Umbilical cord (tissue), 2 donors: ENCODE measurements around the gene ZRANB1. TPM values are rescaled to one million over a fixed set of nuclear protein-coding genes. Genes with fewer than 3 reads are reported as not detected.
"Not testable (repeated sequence)": the region's sequence is repeated elsewhere in the genome, so short reads cannot be mapped to it uniquely, and the experiment has no call there.

ENCODE experiments used
- DNase-seq: peaks from one replicate; pipeline ENCODE4 v3.0.0-alpha.2; 2015; ENCODE audit warnings: low spot score
- total RNA-seq: library from RNA; depleted of rRNA; stranded (reverse); fragments of >200 nt; gene quantifications from one replicate; pipeline ENCODE4 v1.2.3, GENCODE V29; 2014; ENCODE audit warnings: low replicate concordance; ENCODE audit not compliant: insufficient read depth

The ZRANB1 gene
- total RNA-seq, 1 donor from 2014 or later = 32.0 TPM

DNA sequence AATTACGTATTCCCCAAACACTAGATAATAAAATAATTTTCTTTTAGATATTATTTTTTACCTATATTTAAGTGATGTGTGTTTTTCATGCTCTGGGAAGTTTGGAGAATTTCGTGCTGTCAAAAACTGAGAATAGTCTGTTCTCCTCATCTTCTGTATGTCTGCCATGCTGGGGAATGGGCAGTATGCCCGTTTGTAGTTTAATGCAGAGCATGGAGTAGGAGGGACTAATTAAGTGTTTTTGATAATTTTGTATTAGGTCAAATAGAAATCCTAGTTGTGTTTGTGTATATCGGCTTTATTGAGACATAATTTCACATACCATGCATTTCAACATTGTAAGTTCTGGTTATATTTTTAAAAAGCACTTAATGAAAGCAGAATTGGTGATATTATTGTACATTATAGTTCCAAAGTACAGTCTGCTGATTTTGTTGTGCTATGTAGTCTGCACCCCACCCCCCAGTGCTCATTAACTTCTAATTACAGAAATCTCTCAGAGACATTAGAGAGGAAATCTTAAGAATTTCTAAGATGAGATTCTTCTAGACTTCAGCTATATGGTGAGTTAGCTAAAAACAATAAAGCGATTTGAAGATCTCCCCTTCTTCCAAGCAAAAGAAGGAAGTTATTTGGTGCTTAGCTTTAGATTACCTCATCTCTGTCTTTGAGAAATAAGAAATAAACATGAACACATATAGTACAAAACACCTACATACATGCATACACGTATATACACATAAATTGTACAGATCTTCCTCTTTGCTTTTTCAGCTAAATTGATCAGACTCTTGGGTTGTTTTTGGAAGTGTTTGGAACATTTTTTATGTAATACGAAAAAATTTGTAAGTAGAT lies 22.2 kb downstream of the ZRANB1 start:
- no peak for DNase-seq

DNA sequence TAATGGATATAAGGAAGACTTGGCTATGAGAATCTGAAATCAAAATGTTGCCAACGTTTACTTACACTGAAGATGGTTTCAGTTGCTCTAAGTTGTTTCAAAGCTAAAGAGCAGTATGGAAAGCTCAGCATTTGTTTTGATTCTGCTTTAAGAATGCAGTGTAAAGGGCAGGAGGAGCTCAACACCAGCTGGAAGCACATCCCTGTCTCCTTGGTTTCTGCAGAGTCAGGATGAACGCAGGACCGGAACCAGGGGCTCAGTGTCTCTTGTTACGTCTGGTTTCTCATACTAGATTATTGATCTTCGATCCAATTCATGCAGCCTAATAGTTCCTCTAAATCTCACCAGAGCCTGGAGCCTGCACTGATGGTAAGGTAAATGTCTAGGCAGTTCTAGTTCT lies 24.1 kb downstream of the ZRANB1 start:
- no peak for DNase-seq

DNA sequence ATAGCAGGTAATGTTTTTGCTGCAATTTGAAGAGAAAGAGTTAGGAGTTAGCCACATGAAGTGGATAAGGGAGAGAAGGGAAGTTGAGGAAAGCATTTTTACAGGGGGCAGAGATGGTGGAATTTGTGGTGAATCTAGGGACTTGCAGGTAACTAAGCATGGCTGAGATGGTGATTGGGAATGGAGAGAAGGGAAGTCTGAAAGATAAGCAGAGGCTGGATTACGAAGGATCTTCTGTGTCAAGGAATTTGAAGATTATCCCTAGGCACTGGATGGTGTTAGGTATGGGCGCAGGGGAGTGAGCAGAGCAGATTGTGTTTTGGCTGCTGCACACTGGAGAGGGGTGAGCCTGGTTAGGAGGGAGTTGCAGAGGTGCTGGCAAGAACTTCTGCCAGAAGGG lies 25.3 kb downstream of the ZRANB1 start:
- no peak for DNase-seq

DNA sequence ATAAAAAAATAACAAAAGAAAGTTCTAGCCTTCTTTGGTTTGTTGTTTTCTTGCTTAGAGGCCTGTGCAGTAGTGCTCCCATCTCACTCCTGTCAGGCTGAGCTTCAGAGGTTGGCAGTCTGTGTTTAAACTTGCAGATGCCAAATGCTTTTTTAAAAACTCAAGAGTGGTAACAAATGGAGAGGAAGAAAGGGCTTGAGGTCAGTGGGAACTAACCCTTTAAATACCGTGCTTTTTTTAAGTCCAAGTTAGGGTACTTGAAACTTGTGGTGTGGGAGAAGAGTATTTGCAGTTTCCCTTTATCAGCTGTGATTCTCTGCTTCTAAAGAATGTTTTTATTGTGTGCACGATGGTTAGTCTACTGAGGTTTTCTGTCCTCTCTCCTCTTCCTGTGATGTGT lies 29.4 kb downstream of the ZRANB1 start:
- peak; percentile 15 for DNase-seq

DNA sequence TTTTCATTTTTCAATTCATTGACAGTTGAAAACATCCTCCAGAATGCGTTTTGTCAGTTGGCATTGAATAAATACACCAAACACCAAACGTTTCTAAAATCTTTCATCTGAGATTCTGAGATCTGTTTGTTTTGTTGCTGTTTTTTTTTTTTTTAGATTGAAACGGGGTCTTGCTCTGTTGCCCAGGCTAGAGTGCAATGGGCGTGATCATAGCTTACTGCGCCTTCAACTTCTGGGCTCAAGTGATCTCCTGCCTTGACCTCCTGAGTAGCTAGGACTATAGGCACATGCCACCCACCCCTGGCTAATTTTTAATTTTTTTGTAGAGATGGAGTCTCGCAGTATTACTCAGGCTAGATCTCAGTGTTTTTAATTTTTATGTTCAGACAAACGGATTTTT lies 30.7 kb downstream of the ZRANB1 start:
- DNase-seq = no peak

DNA sequence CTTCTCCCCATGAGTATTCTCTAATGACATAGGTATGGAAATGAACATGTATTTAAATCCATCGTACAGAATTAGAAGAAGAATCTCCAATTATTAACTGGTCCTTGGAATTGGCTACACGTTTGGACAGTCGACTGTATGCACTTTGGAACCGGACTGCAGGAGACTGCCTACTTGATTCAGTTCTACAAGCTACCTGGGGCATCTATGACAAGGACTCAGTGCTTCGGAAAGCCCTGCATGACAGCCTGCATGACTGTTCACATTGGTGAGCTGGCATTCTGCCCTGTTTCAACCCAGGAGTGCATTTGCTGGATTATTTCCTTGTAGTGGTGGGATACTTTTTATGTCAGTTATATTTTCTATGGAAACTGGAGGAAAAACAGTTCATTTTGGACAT lies 32.2 kb downstream of the ZRANB1 start:
- no peak for DNase-seq

DNA sequence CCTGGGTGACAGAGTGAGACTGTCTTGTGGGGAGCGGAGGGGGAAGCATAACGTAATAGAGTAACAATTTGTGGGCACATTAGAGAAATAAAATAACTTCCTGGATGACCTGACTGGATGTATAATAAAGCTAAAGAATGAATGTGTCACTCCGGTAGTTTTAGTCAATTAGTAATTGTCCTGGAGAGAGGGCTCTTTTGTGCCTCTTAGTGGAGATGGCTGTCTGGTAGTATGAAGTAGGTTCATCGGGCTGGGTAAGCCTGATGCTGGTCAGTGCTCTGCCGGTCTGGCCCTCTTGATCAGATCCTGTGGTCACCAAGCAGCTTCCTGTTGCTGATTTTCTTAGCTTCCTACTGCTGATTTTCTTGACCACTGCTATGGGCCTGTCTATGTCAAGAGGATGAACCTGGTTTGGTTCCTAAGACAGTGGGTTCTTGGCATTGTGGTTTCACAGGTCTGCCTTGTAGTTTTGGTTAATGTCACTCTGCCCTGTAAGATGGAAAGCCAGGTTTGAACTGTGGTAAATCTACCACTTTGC lies 34.1 kb downstream of the ZRANB1 start:
- DNase-seq = no peak

DNA sequence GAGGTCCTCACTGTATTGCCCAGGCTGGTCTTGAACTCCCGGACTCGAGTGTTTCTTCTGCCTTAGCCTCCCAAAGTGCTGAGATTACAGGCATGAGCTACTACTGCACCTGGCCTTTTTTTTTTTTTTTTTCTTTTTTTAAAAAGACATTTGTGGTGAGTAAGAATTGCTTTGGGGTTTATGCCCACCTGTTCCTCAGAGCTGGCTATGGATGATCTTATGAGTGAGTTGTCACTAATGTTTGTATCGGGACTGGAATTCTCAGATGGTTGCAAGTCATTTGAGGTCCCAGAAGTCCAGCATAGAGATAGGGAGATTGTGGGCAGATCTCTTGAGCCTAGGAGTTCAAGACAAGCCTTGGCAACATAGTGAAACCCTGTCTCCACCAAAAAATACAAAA lies 35.2 kb downstream of the ZRANB1 start:
- no peak for DNase-seq

DNA sequence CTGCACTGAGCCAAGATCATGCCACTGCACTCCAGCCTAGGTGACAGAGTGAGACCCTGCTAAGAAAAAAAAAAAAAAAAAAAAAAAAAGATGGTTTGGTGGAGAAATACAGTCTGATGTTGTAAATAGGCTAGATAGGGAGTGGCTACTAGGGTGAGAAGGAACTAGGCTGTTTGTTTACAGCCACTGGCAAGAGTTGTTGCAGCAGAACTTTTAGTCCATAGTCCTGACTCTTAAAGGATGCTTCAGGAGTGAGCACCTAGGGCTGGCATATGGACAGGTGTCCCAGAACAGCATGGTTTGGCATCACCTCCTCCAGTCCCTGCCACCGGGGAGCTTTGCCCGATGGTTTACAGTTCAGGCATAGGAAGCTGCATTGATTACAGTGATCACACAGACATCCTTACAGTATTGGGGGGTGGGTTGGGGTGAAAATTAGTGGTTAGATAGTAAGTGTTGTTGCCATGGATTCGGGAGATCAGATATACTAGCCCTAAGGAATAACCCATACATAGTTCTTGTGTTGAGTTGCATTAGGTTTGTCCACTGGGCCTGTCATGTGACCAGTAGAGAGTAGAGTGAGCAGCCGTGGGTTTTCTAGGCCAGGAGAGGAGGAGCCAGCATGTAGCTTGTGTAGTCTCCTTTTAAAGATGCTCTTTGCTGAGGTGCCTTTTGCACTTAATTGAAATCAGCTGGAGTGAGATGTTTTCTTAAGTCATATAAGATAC lies 35.9 kb downstream of the ZRANB1 start:
- no peak for DNase-seq

DNA sequence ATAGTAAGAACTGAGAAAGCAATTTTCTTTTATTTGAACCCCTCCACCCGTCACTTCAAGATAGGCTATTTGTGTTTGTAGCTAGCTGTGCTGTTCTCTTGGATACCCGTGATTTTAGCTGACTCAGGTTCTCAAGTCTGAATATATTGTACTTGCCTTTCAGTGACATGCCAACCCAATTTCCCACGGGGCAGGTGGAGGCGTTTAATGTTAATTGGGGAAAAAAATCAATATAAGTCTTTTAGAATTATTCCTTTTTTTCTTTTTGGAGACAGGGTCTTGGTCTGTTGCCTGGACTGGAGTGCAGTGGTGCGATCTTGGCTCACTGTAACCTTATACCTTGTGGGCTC lies 36.4 kb downstream of the ZRANB1 start:
- DNase-seq = no peak

DNA sequence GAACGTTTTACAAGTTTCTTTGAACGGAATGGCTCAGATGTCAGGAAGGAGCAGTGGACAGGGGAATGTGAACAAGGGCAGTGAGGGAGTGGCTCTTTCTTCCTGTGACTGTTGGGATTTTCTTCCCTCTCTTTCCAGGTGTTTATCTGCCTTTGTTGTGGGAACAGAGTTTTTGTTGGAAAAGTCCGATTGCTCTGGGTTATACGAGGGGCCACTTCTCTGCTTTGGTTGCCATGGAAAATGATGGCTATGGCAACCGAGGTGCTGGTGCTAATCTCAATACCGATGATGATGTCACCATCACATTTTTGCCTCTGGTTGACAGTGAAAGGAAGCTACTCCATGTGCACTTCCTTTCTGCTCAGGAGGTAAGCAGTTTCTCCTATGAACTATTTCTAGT lies 41.4 kb downstream of the ZRANB1 start:
- no peak for DNase-seq

DNA sequence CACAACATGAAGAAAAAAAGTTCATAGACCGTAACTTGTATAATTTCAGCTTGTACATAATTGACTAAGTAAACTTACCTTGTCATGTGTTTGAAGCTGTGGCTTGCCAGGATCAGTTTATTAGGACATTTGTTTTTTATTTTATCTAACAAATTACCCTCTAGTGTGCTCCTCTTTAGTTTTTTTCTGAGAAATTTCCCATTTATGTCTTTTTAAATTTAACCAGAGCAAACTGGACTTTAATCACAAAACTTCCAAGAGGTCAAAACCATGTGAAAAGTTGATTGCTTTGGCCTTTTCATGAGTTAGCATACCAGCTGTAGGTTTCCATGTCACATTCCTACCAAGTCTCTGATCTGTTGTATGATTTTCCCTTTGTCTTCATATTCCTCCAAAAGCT lies 42.5 kb downstream of the ZRANB1 start:
- DNase-seq = no peak

DNA sequence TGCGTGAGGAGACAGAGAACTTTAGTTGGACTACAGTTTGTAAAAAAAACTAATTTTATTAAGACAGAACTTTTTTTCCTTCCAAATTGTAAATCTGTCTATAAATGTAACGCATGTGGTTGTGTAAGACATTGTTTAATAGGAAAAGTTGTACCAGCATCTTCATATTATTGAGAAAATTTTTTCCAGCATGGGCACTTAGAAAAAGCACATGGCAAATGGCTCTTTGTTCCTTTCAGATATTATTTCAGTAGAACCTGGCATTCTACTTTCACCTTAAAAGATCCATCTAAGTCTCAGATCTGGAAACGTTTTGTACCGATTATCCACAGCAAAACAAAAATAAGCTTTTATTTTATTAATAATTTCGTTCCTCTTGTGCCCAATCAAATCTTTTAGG lies 43.2 kb downstream of the ZRANB1 start:
- no peak for DNase-seq

DNA sequence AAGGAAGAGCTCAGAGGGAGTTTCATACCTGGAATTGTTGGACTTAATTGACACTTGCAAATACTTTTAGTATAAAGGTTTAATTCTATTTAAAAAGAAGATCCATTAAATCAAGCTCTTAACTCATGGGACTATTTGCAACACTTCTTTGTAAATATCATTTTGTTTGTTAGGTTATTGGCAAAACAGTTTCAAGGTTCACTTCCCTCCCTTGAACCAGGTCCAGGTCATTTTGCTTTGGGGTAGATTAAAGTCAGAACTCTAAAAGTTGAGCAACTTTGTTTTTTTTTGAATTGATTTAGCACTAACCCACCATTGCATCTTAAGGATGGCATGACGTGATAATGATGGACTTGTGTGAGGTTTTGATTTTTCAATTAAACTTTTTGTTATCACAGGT lies 45.9 kb downstream of the ZRANB1 start:
- DNase-seq = no peak

DNA sequence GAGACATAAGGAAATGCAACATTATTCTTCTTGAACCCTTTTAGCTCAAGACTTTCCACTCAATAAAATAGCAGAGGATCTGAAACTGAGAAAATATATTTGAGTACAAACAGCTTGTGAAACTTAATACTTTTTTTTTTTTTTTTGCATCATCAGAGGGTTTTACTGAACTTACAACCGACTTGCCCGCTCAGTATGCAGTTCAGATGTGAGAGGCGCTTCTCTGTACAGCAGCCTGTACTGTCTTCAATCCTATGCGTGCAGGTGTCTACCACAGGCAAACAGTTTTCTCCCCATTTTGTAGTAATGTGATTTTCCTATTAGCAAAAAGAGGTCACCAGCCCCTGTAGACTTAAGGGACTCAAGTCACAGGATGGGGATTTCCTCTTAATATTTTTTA lies 46.8 kb downstream of the ZRANB1 start:
- DNase-seq = not testable (repeated sequence)

DNA sequence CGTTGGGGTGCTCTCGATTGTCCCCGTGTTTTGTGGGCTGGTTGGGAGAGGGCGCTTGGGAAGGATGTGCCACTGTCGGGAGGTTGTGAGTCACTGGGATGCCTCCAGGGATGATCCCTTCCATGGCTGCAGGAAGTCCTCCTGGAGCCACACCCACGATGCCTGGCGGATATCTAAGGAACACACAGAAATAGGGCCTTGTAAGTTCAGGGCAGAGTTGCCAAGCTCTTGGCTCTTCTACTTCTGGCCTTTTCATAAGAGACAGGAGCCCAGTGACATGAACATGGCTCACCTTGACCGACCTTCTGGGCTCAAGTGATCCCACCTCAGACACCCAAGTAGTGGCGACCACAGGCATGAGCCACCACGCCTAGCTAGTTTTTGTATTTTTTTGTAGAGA lies 47.6 kb downstream of the ZRANB1 start:
- no peak for DNase-seq

DNA sequence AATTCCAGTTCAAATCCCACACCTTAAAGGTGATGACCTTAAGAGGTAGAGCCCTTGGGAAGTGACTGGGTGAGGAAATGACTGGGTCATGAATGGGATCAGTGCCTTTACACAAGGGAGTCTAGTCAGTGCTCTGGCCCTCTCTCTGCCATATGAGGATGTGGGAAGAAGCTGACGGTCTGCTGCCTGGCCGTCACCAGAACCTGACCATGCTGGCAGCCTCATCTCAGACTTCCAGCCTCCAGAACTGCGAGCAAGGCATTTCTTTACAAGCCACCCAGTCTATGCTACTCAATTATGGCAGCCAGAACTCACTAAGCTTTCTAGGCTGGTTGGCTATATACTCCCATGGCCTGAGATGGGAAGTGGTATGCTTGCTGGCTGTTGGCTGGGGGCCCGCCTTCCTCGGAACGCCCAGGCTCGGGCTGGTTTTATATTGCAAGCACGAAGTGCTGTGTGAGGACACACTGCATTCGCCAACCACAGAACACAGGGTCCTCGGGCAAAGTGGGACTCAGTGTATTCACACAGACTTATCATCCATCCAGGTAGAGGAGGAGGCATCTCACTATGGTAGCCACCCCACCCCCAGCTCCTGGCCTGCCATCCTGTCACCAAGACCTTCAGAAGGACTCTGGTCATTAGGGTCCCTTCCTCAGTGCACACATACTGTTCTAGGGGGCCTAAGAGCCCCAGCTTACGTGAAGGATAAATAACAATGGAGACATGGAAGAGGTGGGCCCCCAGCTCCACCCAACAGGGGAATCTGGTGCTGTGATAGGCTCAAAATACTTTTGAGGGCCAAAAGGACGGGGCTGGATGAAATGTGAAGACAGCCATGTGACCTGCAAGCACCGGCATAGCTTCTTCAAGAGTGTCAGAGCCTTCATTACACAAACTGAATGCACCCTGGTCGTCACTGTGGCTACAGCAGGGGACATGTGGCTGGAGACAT lies 49.0 kb downstream of the ZRANB1 start:
- DNase-seq = no peak

DNA sequence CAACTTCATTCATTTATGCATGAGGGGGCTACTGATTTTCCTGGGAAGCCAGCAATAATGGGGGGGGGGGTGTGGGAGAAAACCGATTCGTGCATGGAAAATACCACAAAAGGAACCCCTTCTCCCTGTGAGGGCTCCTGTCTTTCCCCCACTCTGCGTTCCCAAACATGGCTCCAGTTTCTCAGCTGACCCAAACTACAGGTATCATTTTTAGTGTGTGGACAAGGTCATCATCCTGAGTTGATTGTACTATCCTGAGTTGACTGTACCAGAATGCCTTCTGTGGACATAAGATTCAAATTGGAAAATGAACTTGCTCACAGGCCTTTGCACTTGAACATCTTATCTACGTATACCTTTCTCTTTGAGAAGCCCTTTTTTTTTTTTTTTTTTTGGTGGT lies 49.9 kb downstream of the ZRANB1 start:
- DNase-seq = no peak

DNA sequence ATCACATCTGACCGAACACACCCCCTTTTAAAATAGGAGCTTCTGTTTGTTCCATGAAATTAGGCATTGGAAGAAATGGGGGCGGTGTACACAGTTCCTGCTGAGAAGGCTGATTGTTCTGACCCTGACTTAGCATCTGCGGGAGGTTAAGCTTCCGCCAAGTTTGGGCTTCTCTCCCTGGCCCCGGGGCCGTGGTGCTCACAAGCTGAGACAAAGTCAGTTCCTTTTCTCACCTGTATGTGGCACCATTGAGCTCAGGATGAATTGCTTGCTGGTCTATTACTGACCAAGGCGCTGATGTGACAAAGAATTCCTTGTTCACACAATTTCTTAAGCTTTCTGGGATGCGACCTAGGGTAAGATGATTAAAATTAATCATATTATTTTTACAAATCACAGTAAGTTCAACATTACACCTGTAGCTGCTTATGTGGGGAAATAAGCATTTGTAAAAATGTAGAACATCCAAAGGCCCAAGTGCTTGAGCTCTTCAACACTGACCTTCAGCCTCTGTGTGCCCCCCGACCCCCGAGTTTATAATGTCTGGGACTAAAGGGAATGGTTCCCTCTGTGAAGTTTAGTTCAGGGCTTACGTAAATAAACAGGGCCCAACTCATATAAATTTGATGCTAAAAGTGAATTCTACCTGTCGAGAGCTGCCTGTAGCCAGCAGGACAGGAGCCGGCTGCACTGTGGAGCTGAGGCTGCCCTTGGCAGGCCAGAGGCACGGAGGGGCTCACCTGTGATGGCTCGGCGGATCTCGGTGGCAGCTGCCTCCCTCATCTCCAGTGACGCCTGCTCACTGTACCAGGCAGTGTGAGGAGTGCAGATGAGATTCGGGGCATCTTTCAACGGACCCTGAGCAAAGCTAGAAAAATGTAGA lies 50.8 kb downstream of the ZRANB1 start:
- peak; percentile 35 for DNase-seq

DNA sequence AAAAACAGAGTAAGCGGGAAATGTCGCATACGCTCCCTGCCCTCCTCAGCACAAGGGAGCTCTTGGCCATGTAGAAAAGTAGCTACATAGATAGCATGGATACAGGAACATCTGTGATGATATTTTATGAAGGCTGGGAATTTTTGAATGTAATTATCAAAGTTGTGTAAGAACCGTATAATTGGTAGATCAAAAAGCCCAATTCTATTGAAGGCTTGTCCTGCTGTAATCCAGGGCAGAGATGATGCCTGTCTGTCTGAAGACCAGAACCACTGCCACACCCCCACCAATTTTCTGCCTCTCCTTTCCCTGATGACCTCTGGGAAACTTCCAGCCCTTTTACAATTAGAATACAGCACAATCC lies 51.4 kb downstream of the ZRANB1 start:
- no peak for DNase-seq
